Measurements from ENCODE around the gene CARF. TPM values are rescaled to one million over a fixed set of nuclear protein-coding genes. Genes with fewer than 3 reads are reported as not detected.
"Not testable (repeated sequence)": the region's sequence is repeated elsewhere in the genome, so short reads cannot be mapped to it uniquely, and the experiment has no call there.

Gene CARF
- polyA plus RNA-seq, 1 donor from 2014 or later, result 20.1 TPM

DNA sequence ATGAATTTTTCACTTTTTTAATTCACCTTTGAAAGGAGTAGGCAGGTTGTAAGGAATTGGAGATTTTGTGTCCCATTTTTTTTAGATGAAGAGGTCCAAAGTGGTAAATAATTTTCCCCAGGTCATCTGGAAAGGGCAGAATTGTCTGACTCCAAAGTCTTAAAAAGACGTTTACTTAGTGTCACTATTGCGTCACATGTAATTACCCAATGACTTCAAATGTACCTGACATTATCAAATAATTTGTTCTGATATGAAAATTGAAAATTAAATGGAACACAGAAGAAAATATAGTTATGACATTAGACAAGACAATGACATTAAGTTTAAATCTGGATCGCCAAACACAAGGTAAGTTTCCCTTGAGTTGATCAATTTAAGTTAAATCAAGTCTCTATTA is 78.4 kb downstream of the CARF start:
- Histone ChIP-seq H3K79me2 (replicated peaks; ENCODE audit: insufficient read depth, low read length) (no peaks in the 10 kb centered on the region), H3K9ac (ENCODE audit: low read length) (no peak overlapping the region), H3K9me3 (ENCODE audit: low read length) (no peaks in the 10 kb centered on the region), H3K36me3 (ENCODE audit: insufficient read depth, low read length) (no peaks in the 10 kb centered on the region), H3K9me2 (ENCODE audit: insufficient read depth, low read length) (no peaks in the 10 kb centered on the region), H4K20me1 (ENCODE audit: insufficient read depth) (no peaks in the 10 kb centered on the region), H2AFZ (ENCODE audit: low read depth, low read length) (no peak overlapping the region), H3K27ac (ENCODE audit: low read length) (no peak overlapping the region), H3K27me3 (ENCODE audit: insufficient read depth, low read depth, low read length) (no peaks in the 10 kb centered on the region), H3K4me3 (ENCODE audit: low read length) (no peak overlapping the region), H3F3A (ENCODE audit: insufficient read depth, low read length, poor library complexity, severe bottlenecking) (no peaks in the 10 kb centered on the region), H3K4me2 (ENCODE audit: low read length) (no peak overlapping the region)
- TF ChIP-seq, protein P1, sequence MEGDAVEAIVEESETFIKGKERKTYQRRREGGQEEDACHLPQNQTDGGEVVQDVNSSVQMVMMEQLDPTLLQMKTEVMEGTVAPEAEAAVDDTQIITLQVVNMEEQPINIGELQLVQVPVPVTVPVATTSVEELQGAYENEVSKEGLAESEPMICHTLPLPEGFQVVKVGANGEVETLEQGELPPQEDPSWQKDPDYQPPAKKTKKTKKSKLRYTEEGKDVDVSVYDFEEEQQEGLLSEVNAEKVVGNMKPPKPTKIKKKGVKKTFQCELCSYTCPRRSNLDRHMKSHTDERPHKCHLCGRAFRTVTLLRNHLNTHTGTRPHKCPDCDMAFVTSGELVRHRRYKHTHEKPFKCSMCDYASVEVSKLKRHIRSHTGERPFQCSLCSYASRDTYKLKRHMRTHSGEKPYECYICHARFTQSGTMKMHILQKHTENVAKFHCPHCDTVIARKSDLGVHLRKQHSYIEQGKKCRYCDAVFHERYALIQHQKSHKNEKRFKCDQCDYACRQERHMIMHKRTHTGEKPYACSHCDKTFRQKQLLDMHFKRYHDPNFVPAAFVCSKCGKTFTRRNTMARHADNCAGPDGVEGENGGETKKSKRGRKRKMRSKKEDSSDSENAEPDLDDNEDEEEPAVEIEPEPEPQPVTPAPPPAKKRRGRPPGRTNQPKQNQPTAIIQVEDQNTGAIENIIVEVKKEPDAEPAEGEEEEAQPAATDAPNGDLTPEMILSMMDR (IDR thresholded peaks at IDR 0.05; ENCODE audit: poor library complexity, severe bottlenecking), result no peak

DNA sequence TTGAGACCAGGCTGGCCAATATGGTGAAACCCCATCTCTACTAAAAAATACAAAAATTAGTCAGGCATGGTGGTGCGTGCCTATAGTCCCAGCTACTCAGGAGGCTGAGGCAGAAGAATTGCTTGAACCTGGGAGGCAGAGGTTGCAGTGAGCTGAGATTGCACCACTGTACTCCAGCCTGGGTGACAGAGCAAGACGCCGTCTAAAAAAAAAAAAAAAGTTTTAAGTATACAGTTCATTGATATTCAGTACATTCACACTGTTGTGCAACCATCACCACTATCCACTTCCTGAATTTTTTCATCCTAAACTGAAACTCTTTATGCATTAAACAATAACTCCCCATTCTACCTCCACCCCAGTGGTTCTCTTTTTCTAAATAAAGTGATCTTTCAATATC is 85.0 kb downstream of the CARF start:
- H3K27me3 ChIP-seq (ENCODE audit: insufficient read depth, low read depth, low read length); H3K9me2 ChIP-seq (ENCODE audit: insufficient read depth, low read length); H3K4me3 ChIP-seq (ENCODE audit: low read length); H3K9me3 ChIP-seq (ENCODE audit: low read length); H4K20me1 ChIP-seq (ENCODE audit: insufficient read depth); H3K9ac ChIP-seq (ENCODE audit: low read length); H3K36me3 ChIP-seq (ENCODE audit: insufficient read depth, low read length); H3K4me2 ChIP-seq (ENCODE audit: low read length); H3F3A ChIP-seq (ENCODE audit: insufficient read depth, low read length, poor library complexity, severe bottlenecking); H3K79me2 ChIP-seq (replicated peaks; ENCODE audit: insufficient read depth, low read length); H3K27ac ChIP-seq (ENCODE audit: low read length); H2AFZ ChIP-seq (ENCODE audit: low read depth, low read length): not testable (repeated sequence)

DNA sequence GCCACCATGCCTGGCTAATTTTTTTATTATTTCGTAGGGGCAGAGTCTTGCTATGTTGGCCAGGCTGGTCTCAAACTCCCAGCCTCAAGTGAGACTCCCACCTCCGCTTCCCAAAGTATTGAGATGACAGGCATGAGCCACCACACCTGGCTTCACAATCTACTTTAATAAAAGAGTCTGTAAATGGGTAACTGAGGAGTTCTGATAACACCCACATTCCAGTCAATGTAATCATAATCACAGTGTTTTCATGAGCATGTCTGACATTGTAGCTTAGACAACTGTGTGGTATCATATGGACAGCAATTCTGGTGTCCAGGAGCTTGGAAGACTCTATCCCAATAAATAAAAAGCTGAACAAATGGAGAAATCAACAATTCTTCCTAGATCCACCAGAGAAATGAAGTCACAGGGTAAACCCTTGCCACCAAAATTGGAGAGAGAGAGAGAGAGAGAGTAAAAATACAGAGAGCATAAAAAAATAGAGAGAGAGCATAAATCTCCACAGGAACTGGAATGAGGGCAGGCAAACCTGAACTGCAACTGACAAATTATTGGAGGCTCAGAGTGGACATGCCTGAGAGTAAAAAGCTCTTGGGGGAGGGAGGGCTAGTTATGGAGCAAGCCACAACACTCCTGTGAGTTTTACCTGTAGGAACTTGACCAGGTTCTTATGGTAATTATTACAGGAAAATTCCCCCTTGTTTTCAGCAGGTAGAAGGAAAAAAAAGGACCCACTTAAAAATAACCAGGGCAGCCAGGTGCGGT is 90.2 kb downstream of the CARF start:
- TF ChIP-seq RAD21 (conservative IDR thresholded peaks at IDR 0.05) (no peak), EP300 (conservative IDR thresholded peaks at IDR 0.05; ENCODE audit: poor library complexity, severe bottlenecking) (no peak), SMC3 (conservative IDR thresholded peaks at IDR 0.05; ENCODE audit: poor library complexity) (no peak), POLR2AphosphoS5 (IDR thresholded peaks at IDR 0.05) (no peak), MXI1 (conservative IDR thresholded peaks at IDR 0.05; ENCODE audit: poor library complexity, severe bottlenecking) (no peak), TAF1 (IDR thresholded peaks at IDR 0.05; ENCODE audit: low read depth) (no peak), EZH2 (IDR thresholded peaks at IDR 0.05; ENCODE audit: borderline replicate concordance, insufficient read depth, low read length, poor library complexity, severe bottlenecking) (no peak)
- TF ChIP-seq, protein P1 (IDR thresholded peaks at IDR 0.05; ENCODE audit: poor library complexity, severe bottlenecking), result no peak
- TF ChIP-seq, protein P2, sequence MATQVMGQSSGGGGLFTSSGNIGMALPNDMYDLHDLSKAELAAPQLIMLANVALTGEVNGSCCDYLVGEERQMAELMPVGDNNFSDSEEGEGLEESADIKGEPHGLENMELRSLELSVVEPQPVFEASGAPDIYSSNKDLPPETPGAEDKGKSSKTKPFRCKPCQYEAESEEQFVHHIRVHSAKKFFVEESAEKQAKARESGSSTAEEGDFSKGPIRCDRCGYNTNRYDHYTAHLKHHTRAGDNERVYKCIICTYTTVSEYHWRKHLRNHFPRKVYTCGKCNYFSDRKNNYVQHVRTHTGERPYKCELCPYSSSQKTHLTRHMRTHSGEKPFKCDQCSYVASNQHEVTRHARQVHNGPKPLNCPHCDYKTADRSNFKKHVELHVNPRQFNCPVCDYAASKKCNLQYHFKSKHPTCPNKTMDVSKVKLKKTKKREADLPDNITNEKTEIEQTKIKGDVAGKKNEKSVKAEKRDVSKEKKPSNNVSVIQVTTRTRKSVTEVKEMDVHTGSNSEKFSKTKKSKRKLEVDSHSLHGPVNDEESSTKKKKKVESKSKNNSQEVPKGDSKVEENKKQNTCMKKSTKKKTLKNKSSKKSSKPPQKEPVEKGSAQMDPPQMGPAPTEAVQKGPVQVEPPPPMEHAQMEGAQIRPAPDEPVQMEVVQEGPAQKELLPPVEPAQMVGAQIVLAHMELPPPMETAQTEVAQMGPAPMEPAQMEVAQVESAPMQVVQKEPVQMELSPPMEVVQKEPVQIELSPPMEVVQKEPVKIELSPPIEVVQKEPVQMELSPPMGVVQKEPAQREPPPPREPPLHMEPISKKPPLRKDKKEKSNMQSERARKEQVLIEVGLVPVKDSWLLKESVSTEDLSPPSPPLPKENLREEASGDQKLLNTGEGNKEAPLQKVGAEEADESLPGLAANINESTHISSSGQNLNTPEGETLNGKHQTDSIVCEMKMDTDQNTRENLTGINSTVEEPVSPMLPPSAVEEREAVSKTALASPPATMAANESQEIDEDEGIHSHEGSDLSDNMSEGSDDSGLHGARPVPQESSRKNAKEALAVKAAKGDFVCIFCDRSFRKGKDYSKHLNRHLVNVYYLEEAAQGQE (IDR thresholded peaks at IDR 0.05; ENCODE audit: borderline replicate concordance), result no peak
- no peaks in the 10 kb centered on the region for H4K20me1 ChIP-seq (ENCODE audit: insufficient read depth)
- H3K36me3 ChIP-seq (ENCODE audit: insufficient read depth, low read length), result no peaks in the 10 kb centered on the region
- H3K9ac ChIP-seq (ENCODE audit: low read length), result no peak overlapping the region
- H3K4me2 ChIP-seq (ENCODE audit: low read length), result no peak overlapping the region
- no peaks in the 10 kb centered on the region for H3K79me2 ChIP-seq (replicated peaks; ENCODE audit: insufficient read depth, low read length)
- H3F3A ChIP-seq (ENCODE audit: insufficient read depth, low read length, poor library complexity, severe bottlenecking), result no peaks in the 10 kb centered on the region
- no peaks in the 10 kb centered on the region for H3K27me3 ChIP-seq (ENCODE audit: insufficient read depth, low read depth, low read length)
- H3K9me3 ChIP-seq (ENCODE audit: low read length), result no peaks in the 10 kb centered on the region
- no peak overlapping the region for H3K27ac ChIP-seq (ENCODE audit: low read length)
- H2AFZ ChIP-seq (ENCODE audit: low read depth, low read length), result no peak overlapping the region
- H3K4me3 ChIP-seq (ENCODE audit: low read length), result no peak overlapping the region
- H3K9me2 ChIP-seq (ENCODE audit: insufficient read depth, low read length), result no peaks in the 10 kb centered on the region
